K562 (cell line): ENCODE data around the gene ZAP70. TPM values are rescaled to one million over a fixed set of nuclear protein-coding genes. Genes with fewer than 3 reads are reported as not detected.
"Not testable (repeated sequence)": the region's sequence is repeated elsewhere in the genome, so short reads cannot be mapped to it uniquely, and the experiment has no call there.

Source experiments
- CTBP1 ChIP-seq: fragments of 450-650 bp; IDR thresholded peaks from 2 replicates; pipeline ENCODE4 v1.6.1; 2016; ENCODE audit warnings: borderline replicate concordance
- DMBX1 ChIP-seq: fragments of 250-450 bp; sonication (Bioruptor Pico); IDR thresholded peaks from 2 replicates; pipeline ENCODE4 v1.8.0; 2022; ENCODE audit warnings: inconsistent platforms, mild to moderate bottlenecking, moderate library complexity, borderline replicate concordance
- ELF2 ChIP-seq: fragments of 250-450 bp; sonication (Bioruptor Pico); IDR thresholded peaks from 2 replicates; pipeline ENCODE4 v1.5.0; 2021; ENCODE audit warnings: mild to moderate bottlenecking
- ETV1 ChIP-seq: fragments of 450-650 bp; conservative IDR thresholded peaks from 2 replicates; pipeline ENCODE4 v1.6.1; 2016; ENCODE audit warnings: missing genetic modification characterization, control low read depth, low read depth, missing compliant biosample characterization
- HDAC2 ChIP-seq: fragments of 450-650 bp; IDR thresholded peaks from 2 replicates; pipeline ENCODE4 v1.6.1; 2016; ENCODE audit warnings: mild to moderate bottlenecking
- ID3 ChIP-seq, 2 experiments: fragments of 250-450 bp in 1 of 2; fragments of 450-650 bp in 1 of 2; sonication (Bioruptor Pico) in 1 of 2; IDR thresholded peaks; 2 replicates each; pipeline versions ENCODE4 v1.6.1 to v1.8.0; 2016 to 2021; ENCODE audit warnings: mild to moderate bottlenecking in 2 of 2, moderate library complexity in 2 of 2, missing compliant biosample characterization in 1 of 2, missing genetic modification characterization in 1 of 2
- NR2C1 ChIP-seq, 2 experiments: fragments of 450-650 bp; IDR thresholded peaks; 2 replicates each; pipeline ENCODE4 v1.6.1; 2017; ENCODE audit warnings: mild to moderate bottlenecking in 2 of 2, antibody characterized with exemption in 1 of 2, inconsistent platforms in 1 of 2, missing compliant biosample characterization in 1 of 2, missing genetic modification characterization in 1 of 2
- TAL1 ChIP-seq: fragments of 450-650 bp; IDR thresholded peaks from 2 replicates; pipeline ENCODE4 v1.6.1; 2016; ENCODE audit warnings: mild to moderate bottlenecking
- TSHZ1 ChIP-seq: fragments of 250-450 bp; sonication (Bioruptor Pico); IDR thresholded peaks from 2 replicates; pipeline ENCODE4 v1.4.0; 2020; ENCODE audit warnings: mild to moderate bottlenecking, moderate library complexity
- ZNF644 ChIP-seq: fragments of 200-800 bp; sonication (Bioruptor generic); IDR thresholded peaks from 2 replicates; pipeline ENCODE4 v1.6.1; 2016; ENCODE audit warnings: low read depth, missing genetic modification characterization, missing compliant biosample characterization
- ZNF76 ChIP-seq: fragments of 250-450 bp; sonication (Bioruptor Pico); IDR thresholded peaks from 2 replicates; pipeline ENCODE4 v1.4.0; 2020; ENCODE audit warnings: mild to moderate bottlenecking, moderate library complexity, borderline replicate concordance
- ZNF79 ChIP-seq: fragments of 250-450 bp; sonication (Bioruptor Pico); IDR thresholded peaks from 2 replicates; pipeline ENCODE4 v1.4.0; 2020; ENCODE audit warnings: low read depth, mild to moderate bottlenecking, moderate library complexity
- polyA plus RNA-seq, 8 experiments: library from polyadenylated mRNA; depleted of rRNA in 4 of 8; stranded (reverse) in 5 of 8; unstranded in 3 of 8; fragments of >200 nt; fragmentation: Nextera tagmentation in 2 of 8; fragmentation: Illumina TruSeq in 1 of 8; extraction: Ambion mirVana in 2 of 8; extraction: Trizol in 1 of 8; gene quantifications; 2 replicates each; pipeline versions ENCODE4 v1.2.1 to v1.2.3, GENCODE V29; 2011 to 2014; ENCODE audit warnings: inconsistent platforms in 1 of 8, missing spikeins in 1 of 8
- total RNA-seq, 7 experiments: library from RNA; depleted of rRNA in 6 of 7; stranded (reverse); fragments of >200 nt in 6 of 7; fragmentation: Illumina TruSeq in 2 of 7; extraction: Trizol in 2 of 7; gene quantifications; 2 replicates each; pipeline versions ENCODE4 v1.2.1 to v1.2.3, GENCODE V29; 2011 to 2021; ENCODE audit warnings: low replicate concordance in 1 of 7
- TF ChIP-seq, protein P1 (sequence below): fragments of 250-450 bp; sonication (Bioruptor Pico); IDR thresholded peaks from 2 replicates; pipeline ENCODE4 v1.4.0; 2020; ENCODE audit warnings: mild to moderate bottlenecking, moderate library complexity
- TF ChIP-seq, protein P2 (sequence below): fragments of 250-450 bp; sonication (Bioruptor Pico); IDR thresholded peaks from 2 replicates; pipeline ENCODE4 v1.8.0; 2021; ENCODE audit warnings: mild to moderate bottlenecking, moderate library complexity

Gene ZAP70
- total and polyA plus RNA-seq, 9 of the 15 experiments (the other 6 are each of a cell fraction or from before 2014, with no cell fraction given), result 0.06 to 0.80 (median 0.21) TPM; not detected in 1

GRCh38 chr2:97712175-97712574 is 1.2 kb upstream of the ZAP70 start (continued):
- not testable (repeated sequence) for TF ChIP-seq ID3 (CRISPR knock-in tag; IDR thresholded peaks at IDR 0.05); NR2C1 (IDR thresholded peaks at IDR 0.05)
- peak; percentile 100 for TF ChIP-seq ID3 (tag; IDR thresholded peaks at IDR 0.05)
- TF ChIP-seq ELF2 (CRISPR knock-in tag), result peak; percentile 63; the same call in 1 of the 2 replicates
- 0 out of 2 replicates have a peak, but pooled peaks have one; percentile 57 for TF ChIP-seq ZNF644 (tag)
- TF ChIP-seq, protein P1, sequence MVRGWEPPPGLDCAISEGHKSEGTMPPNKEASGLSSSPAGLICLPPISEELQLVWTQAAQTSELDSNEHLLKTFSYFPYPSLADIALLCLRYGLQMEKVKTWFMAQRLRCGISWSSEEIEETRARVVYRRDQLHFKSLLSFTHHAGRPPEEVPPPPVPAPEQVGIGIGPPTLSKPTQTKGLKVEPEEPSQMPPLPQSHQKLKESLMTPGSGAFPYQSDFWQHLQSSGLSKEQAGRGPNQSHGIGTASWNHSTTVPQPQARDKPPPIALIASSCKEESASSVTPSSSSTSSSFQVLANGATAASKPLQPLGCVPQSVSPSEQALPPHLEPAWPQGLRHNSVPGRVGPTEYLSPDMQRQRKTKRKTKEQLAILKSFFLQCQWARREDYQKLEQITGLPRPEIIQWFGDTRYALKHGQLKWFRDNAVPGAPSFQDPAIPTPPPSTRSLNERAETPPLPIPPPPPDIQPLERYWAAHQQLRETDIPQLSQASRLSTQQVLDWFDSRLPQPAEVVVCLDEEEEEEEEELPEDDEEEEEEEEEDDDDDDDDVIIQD, result peak; percentile 90; the same call in 1 of the 2 replicates
- TF ChIP-seq DMBX1 (CRISPR knock-in tag), result peak; percentile 99
- peak; percentile 97 for TF ChIP-seq ZNF76 (CRISPR knock-in tag)
- peak; percentile 64; the same call in 1 of the 2 replicates for TF ChIP-seq ETV1 (tag)
- TF ChIP-seq ZNF79 (CRISPR knock-in tag), result peak; percentile 84; the same call in 1 of the 2 replicates
- TF ChIP-seq NR2C1 (tag; IDR thresholded peaks at IDR 0.05), result peak; percentile 88
- peak; percentile 95 for TF ChIP-seq TSHZ1 (CRISPR knock-in tag)
- 0 out of 2 replicates have a peak, but pooled peaks have one; percentile 48 for TF ChIP-seq HDAC2
- peak; percentile 80 for TF ChIP-seq TAL1
- peak; percentile 19; the same call in 1 of the 2 replicates for TF ChIP-seq CTBP1
- TF ChIP-seq, protein P2, sequence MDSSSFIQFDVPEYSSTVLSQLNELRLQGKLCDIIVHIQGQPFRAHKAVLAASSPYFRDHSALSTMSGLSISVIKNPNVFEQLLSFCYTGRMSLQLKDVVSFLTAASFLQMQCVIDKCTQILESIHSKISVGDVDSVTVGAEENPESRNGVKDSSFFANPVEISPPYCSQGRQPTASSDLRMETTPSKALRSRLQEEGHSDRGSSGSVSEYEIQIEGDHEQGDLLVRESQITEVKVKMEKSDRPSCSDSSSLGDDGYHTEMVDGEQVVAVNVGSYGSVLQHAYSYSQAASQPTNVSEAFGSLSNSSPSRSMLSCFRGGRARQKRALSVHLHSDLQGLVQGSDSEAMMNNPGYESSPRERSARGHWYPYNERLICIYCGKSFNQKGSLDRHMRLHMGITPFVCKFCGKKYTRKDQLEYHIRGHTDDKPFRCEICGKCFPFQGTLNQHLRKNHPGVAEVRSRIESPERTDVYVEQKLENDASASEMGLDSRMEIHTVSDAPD, result peak; percentile 81
